ENCODE measurements around the gene ST8SIA4.

ST8SIA4 gene, protein sequence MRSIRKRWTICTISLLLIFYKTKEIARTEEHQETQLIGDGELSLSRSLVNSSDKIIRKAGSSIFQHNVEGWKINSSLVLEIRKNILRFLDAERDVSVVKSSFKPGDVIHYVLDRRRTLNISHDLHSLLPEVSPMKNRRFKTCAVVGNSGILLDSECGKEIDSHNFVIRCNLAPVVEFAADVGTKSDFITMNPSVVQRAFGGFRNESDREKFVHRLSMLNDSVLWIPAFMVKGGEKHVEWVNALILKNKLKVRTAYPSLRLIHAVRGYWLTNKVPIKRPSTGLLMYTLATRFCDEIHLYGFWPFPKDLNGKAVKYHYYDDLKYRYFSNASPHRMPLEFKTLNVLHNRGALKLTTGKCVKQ

DNA sequence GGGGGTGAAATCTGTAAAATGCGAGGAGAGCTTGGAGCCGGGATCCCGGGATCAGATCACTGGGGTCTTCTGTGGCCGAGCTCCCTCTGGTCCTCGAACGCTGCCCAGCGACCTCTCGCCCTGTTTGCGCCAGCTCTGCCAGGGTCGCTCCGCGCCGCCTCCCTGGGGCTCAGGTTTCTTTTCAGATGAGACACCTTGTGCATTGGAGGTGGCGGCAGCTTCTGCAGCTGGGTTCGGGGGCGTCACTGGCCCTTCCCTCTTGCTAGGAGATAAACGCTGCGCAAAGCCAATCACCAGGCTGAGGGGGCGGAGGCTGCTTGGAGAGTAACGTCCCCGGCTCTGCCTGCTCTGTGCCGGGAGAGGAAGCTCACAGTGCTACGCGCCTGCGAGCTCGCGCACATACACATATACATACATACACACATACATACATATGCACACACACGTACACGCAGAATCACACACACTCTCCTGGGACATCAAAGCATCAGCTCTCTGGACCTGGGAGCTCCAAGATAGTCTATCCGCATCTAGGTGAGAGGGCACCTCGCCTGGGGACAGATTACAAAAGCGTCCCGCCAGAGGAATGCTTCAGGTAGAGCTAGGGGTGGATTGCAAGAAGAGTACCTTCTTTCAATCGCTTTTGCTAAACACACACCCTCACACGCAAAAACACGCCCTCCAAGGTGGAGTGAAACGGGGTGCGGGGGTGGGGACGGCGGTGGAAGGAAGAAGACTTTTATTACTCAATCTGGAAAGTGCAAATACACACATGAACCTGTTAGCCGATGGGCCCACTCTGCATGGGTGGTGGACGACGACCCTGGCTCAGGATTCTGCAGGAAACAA lies at the start of gene ST8SIA4:
Gene ST8SIA4, minus strand, starts transcription at position 244 of the 849 bp plus-strand sequence. CDS start 327 bp downstream, outside the sequence.
- DNase-seq = peak; percentile 36

DNA sequence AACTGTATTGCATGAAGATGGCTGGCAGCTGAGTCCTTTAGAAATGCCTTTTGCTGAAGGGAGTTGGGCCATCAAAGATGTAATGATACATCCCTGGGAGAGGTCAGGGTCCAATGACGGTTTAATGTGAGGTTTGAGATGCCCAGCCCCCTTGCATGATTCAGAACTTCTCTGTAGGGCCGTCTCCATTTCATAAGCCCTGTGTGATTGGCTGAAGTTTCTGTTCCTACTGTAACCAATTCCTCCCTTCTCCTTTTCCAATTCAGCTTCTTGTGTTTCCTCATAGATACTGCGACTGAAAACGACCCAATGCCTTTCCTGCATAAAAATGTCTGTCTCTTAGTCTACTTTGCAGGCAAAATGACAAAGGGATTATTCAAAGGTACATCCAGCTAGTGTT lies 47.9 kb upstream of the ST8SIA4 start:
- DNase-seq = no peak

DNA sequence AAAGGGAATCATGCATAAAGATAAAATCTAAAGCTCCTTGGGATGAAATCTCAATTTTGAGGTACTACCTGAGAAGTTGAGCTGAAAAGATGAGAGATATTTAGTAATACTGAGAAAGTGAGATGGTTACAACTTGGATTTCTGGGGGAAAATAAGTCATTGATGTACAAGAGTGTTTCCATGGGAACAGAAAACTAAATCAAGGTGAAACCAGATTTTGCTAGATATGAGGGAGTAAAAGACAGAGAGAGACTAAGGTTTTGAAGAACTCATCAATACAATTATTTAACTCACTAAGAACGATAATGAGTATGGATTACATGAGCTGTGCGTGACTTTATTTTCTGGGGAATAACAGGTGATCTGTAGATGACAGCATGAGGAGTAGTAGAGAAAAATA lies 10.2 kb upstream of the ST8SIA4 start:
- DNase-seq = no peak

DNA sequence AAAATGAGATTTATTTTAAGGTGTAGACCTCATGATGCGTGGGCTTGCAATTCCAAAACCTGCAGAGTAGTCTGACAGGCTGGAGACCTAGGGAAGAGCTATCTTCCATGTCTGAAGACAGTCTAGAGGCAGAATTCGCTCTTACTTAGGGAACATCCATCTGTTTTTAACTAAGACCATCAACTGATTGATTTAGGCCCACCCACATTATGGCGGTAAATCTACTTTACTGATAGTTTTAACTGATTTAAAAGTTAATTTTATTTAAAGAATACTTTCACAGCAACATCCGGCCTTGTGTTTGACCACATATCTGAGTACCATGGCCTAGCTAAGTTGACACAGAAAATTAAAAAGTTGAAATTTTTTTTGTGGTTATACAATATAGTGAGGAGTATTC lies 6.0 kb upstream of the ST8SIA4 start:
- DNase-seq = no peak

DNA sequence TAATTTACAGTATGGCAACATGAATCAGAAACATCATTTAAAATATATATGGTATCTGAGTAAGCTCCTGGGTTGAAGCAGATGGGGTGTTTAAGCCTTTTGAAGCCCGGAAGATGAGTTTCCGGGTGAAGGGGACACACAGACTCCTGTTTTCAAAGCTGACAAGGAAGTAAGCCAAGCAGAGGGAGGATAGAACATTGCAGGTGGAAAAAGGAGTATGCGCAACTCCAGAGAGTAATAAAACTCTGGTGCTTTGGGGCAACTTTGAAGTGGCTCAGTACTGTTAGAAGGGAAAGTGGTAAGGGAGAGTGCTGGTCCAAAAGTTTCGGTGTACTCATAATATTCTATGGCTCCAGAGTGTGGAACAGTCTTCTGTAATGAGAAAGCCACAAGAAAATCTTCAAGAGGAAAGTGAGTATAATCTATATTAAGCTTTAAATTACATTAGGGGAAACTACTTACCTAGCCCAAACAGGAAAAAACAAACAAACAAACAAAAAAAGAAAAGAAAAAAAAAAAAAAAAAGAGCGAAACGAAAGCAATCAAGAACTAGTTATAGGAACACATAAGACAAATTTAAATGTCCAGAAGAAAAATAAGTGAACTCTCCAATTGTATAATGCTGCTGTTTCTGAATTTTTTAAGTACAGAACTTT lies 2.3 kb upstream of the ST8SIA4 start:
- no peak for DNase-seq

DNA sequence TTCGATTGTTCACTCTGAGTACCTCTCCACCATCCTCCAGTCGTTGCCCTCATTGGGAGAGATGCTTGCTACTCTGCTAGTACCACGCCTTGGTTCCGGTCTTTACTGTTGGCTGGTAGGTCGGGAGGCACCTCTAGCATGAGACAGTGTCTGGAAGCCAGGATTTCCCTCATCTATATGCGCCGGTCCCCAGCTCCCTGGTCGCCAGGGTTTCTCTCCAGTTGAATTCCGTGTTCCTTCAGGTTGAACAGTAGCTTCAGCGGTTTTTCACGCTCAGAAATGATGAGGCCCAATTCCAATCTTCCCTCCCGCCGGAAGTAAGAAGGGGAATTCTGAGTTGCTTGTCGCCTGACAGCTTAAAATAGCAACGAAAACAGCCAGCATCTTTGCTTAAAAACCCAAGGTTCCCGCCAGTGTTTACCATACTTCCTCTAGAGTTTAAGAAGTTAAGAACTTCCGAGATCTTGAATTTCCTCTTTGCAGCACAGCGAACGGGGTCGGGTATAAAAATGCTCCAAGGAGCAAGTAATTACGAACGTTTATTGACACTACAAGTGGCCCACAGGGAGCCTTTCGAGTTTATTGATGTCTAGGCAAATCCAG lies 1.3 kb upstream of the ST8SIA4 start:
- no peak for DNase-seq

DNA sequence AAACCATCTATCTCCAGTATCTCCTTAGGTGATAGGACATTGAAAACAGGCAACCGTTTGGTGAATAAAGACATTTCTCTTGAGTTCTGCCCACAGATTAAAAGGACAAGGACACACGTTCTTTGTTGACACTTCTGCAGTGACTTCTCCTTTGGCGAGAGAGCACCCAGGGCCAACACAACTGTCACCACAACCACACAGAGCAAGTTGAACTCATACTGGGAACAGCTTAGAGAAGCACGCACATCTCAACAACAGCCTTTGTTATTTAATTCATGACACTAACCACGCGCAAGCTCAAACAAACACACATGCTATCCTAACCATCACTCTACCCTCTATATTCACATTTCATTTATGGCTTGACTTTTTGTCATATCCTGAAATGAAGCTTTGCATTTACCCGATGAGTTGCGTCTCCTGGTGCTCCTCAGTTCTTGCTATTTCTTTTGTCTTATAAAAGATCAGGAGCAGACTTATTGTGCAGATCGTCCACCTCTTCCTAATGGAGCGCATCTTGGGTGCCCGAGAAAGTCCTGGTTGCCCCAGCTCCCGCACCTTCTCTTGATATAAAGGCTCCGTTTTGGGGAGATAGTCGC lies 543 bp downstream of the ST8SIA4 start:
- DNase-seq = no peak

DNA sequence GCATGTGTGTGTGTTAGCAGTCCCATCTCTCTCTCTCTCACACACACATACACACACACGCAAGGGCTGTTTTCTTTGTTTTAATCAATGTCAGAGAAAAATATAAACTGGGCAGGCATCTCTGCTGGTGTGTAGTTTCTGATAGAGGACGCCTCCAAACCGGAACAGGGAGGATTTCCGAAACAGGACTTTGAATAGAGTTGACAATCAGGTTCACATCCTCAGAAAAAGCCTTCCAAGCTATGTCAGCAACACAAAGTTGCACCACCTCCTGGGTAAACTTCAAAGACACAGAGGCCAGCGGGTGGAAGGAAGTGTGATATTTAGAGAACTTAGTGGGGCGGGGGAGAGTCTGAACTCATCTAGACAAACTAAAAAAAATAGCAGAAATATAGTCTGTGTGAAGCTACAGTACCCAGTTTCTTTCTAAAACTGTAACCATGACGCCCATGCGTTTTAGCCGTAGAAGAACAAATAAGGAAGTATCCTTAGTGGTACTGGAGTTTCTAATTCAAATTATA lies 1.2 kb downstream of the ST8SIA4 start:
- no peak for DNase-seq

DNA sequence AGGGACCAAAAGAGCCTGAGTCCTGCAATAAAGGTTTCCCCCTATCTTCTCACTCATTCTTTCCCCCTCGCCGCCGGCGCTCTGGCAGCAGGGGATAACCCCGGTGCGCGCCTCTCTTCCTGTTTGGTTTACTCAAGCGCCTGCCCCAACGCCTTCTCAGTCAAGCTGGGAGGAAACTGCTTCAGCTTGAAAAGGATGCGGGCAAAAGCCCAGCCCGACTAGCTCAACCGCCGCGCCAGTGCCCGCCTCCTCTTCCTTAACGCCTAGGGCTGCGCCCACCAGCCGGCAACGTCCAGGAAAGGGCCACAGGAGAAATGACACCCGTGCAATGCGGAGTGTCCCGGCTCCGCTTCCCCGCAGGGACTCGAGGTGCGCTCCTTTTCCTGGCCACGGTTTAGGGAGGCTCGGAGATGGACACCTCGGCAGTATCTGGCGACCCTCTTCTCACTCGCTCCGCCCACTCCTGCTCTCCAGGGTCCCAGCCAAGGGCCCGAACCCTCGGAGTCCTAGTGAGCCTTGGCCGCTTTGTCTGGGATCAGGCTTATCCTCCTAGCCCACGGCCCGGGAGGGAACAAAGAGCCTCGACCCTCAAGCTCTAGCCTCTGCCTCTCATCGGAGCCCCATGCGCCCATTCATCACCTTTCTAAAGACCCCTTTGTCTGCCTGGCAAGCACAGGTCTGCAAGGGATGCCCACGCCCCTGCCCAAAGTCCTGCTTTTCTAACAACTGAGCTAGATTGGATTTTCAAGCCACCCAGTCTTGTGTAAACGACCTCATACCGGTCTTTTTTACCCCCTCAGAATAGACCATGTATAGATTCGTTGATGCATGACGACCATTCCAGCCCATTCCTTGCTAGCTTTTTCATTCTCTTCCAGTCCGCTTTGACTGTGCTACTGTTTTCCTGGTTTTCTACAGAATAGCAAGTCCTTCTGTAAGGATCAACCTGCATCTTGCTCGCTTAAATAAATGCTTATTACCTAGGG lies 2.0 kb downstream of the ST8SIA4 start:
- peak; percentile 11 for DNase-seq

DNA sequence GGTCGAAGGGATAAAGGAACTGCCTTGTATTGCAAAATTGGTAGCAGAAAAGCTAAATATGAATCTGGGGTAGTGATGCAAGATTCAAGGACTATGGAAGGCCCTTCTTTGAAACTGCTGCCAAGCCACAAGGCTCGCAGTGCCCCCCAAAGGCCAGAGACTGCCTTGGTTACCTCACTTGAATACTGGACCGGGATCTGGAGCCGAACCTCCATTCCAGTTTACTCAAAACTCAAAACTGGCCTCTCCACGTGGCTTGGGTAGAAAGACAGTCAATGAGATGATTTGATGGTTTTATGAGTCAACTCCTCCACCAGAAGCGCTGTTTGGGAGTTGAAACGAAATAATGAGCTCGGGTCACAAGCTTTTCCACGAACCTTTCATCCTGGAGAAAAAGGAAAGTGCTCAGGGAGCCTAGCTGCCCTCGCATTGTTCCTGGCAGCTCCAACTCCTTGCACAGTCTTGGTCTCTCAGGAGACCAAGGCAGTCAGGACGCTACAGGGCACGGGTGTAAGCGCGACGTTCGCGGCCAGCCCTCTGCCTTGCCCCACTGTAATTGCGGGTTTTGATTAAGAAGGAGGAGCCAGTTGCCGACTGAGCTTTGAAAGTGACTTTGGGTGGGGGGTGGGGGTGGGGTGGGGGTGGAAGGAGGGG lies 2.8 kb downstream of the ST8SIA4 start:
- DNase-seq = no peak

DNA sequence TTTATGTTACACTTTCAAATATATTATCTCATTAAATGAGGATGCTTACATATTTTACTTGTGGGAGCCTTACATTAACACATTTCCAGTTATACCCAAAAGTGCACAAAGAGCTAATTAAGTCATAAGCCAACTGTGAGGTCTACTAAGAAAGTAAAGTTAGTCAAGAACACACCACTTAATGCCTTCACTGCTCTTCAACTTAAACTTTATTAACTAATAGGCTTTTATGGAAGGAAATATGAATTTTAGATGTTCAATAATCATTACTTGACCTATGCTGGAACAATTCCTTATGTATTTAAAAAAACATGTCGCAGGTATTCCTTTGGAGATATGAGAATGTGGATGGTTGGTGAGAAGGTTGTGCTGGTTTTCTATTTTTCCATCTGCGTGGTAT lies 3.4 kb downstream of the ST8SIA4 start:
- no peak for DNase-seq

DNA sequence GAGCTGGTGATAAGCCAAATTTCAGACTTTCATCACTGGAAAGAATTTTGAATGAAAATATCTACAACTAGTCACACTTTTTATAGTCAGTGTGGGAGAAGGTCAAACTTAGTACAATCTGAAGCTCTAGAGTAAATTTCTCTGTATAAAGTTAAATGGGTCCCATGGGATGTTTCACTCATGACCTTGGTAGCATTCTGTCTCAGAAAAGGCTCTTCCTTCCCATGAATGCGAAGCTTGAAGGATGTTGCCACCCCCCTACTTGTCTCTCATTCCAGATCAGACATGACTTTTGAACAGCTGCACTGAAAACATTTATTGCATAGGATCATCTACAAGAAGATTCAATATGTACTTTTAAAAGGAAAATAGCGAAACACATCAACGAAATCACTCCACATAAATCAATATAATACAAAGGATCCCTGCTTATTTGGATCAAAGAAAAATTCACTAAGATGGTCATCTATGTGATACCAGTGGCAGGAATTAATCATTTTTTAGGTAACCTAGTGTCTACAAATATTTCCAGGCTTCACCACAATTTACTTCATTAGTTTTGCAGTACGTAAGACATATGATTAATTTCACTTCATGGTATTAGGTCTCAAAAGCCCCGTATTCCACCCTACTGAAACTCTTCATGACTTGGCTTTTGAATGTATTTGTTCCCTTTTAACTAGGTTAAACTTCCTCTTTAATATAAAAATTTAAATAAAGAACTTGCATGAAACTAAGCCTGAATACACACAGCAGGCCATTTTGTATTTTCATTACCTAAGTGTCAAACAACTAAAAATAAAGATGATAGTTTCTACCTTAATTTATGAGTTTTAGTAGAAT lies 4.4 kb downstream of the ST8SIA4 start:
- no peak for DNase-seq

DNA sequence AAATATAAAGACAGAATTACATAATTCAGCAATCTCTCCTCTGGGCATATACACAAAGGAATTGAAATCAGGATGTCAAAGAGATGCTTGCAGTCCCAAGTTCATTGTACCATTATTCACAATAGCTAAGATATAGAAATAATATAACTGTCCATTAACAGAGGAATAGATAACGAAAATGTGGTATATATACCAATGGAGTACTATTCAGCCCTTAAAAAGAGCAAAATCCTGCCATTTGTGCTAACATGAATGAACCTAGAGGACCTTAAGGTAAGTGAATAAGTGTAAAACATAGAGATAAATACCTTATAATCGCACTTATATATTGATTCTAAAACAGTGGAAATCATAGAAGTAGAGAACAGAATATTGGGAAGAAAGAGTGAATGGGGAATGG lies 7.0 kb downstream of the ST8SIA4 start:
- no peak for DNase-seq

DNA sequence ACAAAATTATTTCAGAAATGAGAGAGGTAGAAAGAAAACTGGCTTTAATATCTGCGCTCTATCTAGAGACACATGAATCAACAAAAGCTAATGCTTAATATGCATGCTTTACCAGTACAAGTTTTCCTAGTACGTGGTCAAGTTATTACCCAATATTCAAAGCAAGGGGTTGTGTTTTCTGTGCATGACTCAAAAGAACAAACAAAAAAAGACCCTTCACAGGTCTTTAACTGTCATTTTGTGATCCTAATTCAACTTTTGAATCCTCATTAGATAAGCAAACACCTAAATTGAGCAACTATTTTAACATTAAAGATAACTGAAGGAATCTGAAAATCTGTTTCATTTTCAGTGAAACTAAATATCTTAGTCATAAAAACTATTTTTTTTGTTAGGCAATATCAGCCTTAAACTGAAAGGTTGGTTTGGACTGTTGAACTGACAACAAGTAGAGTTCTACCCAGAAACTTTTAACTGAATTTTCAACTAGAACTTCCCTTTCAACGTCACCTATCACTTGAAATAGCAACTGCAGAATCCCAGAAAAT lies 12.5 kb downstream of the ST8SIA4 start:
- no peak for DNase-seq

DNA sequence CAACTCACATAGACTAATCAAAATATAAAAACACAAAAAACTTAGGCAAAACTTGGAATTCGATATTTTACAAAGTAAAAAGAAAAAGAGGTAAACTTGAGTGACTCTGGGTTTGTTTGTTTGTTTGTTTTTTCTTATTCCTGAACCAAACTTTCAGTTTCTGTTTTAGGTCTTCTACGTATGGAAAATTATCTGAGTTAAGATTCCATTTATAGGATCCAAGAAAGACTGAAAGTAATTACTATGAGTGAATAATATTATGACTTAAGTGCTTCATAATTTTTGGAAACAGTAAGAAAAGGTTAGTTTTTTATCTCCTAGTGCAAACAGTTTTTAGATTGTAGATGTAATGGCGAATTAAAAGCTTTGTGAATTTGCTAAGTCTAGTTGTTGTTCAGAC lies 13.2 kb downstream of the ST8SIA4 start:
- no peak for DNase-seq

DNA sequence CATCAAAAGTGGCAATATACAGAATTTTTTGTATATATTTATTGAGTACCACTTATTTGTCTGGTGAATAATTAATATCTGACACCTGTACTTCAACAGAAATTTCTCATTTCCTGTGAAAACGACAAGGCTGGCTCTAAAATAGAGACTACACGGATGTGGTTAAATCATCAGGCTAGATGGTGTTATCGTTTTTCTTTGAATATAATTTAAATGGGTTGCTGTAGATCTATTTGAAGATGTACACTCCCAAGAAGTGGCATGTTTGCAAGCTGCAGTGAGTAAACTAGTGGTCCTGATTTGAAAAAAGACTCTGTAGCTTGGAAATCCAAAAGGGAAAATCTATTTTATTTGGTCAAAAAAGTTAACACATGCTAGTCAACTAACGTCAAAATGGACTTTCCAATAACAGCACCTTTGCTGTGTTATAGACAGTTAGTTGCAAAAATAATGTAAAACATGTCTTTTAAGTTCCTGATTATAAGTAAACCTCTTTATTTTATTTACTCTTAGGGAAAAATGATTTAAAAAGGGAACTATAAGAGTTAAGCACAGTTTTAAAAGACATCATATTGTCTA lies 13.8 kb downstream of the ST8SIA4 start:
- DNase-seq = no peak

DNA sequence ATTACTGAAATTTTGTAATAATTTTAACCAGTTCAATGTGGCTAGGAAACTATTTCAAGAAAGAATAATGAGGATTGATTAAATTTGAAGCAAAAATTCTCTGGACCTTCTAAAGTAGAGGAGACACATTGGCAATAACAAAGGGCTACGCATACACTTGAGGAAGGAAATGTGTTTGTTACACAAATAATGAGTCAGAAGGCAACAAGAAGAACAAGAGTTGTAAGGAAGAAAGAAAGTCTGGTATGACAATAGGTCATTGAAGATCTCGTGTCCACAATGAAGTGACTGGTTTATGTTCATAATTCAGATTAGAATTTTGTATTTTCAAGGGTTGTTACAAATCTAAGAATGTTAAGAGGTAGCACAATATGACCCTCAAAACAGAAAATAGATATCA lies 25.8 kb downstream of the ST8SIA4 start:
- DNase-seq = no peak

DNA sequence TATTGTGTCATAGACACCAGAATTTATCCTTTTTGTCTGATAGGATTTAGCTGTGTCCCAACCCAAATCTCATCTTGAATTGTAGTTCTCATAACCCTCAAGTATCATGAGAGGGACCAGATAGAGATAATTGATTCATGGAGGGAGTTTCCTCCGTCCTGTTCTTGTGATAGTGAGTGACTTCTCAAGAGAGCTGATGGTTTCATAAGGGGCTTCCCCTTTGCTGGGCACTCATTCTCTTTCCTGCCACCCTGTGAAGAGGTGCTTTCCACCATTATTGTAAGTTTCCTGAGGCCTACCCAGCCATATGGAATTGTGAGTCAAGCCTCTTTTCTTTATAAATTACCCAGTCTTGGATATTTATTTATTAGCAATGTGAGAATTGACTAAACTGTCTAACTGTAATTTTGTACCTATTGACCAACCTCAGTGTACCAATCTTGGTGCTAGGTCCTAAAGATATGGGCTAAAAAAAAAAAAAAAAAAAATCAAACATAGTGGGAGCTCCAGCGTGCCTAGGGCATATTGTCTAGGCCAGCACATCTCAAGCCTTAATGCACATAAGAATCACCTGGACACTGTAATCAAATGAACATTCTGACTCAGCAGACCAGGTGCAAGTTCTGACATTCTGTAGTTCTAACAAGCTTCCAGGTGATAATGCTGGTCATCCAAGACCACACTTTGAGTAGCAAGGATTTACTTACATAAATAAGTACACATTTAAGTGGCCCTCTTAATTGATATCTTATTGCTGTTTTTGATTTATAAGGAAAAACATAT lies 30.5 kb downstream of the ST8SIA4 start:
- DNase-seq = no peak
